HepG2 (cell line): ENCODE measurements around the gene WNT1. TPM values are rescaled to one million over a fixed set of nuclear protein-coding genes. Genes with fewer than 3 reads are reported as not detected.

Source experiments
- EED ChIP-seq: sonication (generic); formaldehyde crosslinking; IDR thresholded peaks from 2 replicates; pipeline ENCODE4 v1.5.0; 2020; ENCODE audit warnings: mild to moderate bottlenecking, missing genetic modification reagents
- HNRNPLL ChIP-seq: fragments of 200-400 bp; formaldehyde crosslinking; IDR thresholded peaks from 2 replicates; pipeline ENCODE4 v1.6.1; 2017; ENCODE audit warnings: mild to moderate bottlenecking, low read depth, low read length; ENCODE audit not compliant: poor library complexity, severe bottlenecking
- PAX8 ChIP-seq: sonication (generic); formaldehyde crosslinking; IDR thresholded peaks from 2 replicates; pipeline ENCODE4 v1.8.0; 2022; ENCODE audit warnings: mild to moderate bottlenecking, missing genetic modification reagents, borderline replicate concordance
- ZFX ChIP-seq: sonication (generic); formaldehyde crosslinking; IDR thresholded peaks from 2 replicates; pipeline ENCODE4 v1.4.0; 2020; ENCODE audit warnings: mild to moderate bottlenecking, low read depth, missing genetic modification reagents, moderate library complexity
- ZFY ChIP-seq: sonication (generic); formaldehyde crosslinking; IDR thresholded peaks from 2 replicates; pipeline ENCODE4 v1.4.0; 2020; ENCODE audit warnings: missing genetic modification reagents
- ZNF543 ChIP-seq: sonication (generic); formaldehyde crosslinking; IDR thresholded peaks from 2 replicates; pipeline ENCODE4 v1.4.0; 2020; ENCODE audit warnings: mild to moderate bottlenecking, missing genetic modification reagents
- ZNF546 ChIP-seq: sonication (generic); formaldehyde crosslinking; conservative IDR thresholded peaks from 2 replicates; pipeline ENCODE4 v1.8.1; 2023; ENCODE audit warnings: mild to moderate bottlenecking, missing genetic modification reagents
- polyA plus RNA-seq, 8 experiments: library from polyadenylated mRNA; depleted of rRNA in 3 of 8; stranded (reverse) in 7 of 8; unstranded in 1 of 8; fragments of >200 nt; fragmentation: Illumina TruSeq in 4 of 8; extraction: Trizol in 4 of 8; gene quantifications; 2 replicates each; pipeline versions ENCODE4 v1.2.1 to v1.2.3, GENCODE V29; 2011 to 2016; ENCODE audit warnings: low read depth in 4 of 8, missing spikeins in 1 of 8, mixed read lengths in 1 of 8; ENCODE audit not compliant: insufficient read depth in 1 of 8
- total RNA-seq, 5 experiments: library from RNA; depleted of rRNA; stranded (reverse); fragments of >200 nt; fragmentation: Illumina TruSeq; extraction: Trizol; gene quantifications; 2 replicates each; pipeline ENCODE4 v1.2.3, GENCODE V29; 2016; ENCODE audit warnings: low read depth in 1 of 5
- TF ChIP-seq, protein P1 (sequence below): sonication (generic); formaldehyde crosslinking; IDR thresholded peaks from 2 replicates; pipeline ENCODE4 v1.5.0; 2020; ENCODE audit warnings: mild to moderate bottlenecking, missing genetic modification reagents, borderline replicate concordance
- TF ChIP-seq, protein P2 (sequence below): sonication (generic); formaldehyde crosslinking; IDR thresholded peaks from 2 replicates; pipeline ENCODE4 v1.4.0; 2020; ENCODE audit warnings: mild to moderate bottlenecking, missing genetic modification reagents
- TF ChIP-seq, protein P3 (sequence below): sonication (generic); formaldehyde crosslinking; IDR thresholded peaks from 2 replicates; pipeline ENCODE4 v1.5.1; 2020; ENCODE audit warnings: mild to moderate bottlenecking, moderate library complexity, missing genetic modification reagents
- TF ChIP-seq, protein P4 (sequence below): sonication (generic); formaldehyde crosslinking; IDR thresholded peaks from 2 replicates; pipeline ENCODE4 v1.4.0; 2020; ENCODE audit warnings: missing genetic modification reagents
- TF ChIP-seq, protein P5 (sequence below): sonication (generic); formaldehyde crosslinking; IDR thresholded peaks from 2 replicates; pipeline ENCODE4 v1.8.1; 2023; ENCODE audit warnings: mild to moderate bottlenecking, moderate library complexity, missing genetic modification reagents
- TF ChIP-seq, protein P6 (sequence below): sonication (generic); formaldehyde crosslinking; IDR thresholded peaks from 2 replicates; pipeline ENCODE4 v1.4.0; 2020; ENCODE audit warnings: mild to moderate bottlenecking, low read depth, missing genetic modification reagents
- TF ChIP-seq, protein P7 (sequence below): IDR thresholded peaks from 2 replicates; pipeline ENCODE4 v1.6.1; 2012; ENCODE audit warnings: inconsistent platforms

Gene WNT1
- total and polyA plus RNA-seq, 2 of the 13 experiments (the other 11 are each of a cell fraction or from before 2014, with no cell fraction given): not detected

DNA sequence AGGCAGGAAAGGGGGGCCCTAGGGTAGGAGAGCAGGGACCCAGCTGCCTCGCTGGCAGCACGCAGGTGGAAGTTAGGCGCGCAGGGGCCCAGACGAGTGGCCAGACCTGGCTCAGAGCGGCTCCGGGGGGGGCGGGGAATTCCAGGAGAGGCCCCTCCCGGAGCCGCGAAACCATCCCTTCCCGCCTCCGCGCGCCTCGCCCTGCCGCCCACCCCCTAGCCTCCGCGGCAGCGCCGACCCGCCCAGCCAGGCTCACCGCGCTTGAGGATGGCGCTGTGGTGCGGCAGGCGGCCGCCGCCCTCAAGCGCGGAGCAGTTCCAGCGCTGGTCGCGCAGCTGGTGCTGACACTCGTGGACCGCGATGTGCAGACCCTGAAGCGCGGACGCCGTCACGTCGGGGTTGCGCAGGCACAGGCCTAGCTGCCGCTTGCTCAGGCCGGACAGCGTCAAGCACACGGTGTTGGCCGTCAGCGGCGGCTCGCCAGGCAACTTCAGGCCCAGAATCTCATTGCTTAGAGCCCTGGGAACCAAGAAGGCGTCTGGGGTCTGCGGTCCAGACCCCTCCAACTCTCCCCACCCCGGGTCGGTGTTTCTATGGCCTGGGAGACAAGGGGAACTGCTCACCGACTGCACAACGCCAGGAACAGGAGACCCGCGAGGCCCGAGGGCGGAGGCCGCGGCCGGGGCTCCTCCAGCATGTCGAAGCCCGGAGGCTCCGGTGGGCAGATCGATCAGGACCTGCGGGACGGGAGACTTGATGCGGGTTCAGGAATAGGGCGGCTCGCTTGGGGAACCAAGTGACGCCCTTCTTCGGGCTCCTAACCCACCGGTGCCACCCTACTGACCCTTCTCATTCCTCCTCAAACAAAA is 8.1 kb upstream of the WNT1 start (continued):
- TF ChIP-seq, protein P1, sequence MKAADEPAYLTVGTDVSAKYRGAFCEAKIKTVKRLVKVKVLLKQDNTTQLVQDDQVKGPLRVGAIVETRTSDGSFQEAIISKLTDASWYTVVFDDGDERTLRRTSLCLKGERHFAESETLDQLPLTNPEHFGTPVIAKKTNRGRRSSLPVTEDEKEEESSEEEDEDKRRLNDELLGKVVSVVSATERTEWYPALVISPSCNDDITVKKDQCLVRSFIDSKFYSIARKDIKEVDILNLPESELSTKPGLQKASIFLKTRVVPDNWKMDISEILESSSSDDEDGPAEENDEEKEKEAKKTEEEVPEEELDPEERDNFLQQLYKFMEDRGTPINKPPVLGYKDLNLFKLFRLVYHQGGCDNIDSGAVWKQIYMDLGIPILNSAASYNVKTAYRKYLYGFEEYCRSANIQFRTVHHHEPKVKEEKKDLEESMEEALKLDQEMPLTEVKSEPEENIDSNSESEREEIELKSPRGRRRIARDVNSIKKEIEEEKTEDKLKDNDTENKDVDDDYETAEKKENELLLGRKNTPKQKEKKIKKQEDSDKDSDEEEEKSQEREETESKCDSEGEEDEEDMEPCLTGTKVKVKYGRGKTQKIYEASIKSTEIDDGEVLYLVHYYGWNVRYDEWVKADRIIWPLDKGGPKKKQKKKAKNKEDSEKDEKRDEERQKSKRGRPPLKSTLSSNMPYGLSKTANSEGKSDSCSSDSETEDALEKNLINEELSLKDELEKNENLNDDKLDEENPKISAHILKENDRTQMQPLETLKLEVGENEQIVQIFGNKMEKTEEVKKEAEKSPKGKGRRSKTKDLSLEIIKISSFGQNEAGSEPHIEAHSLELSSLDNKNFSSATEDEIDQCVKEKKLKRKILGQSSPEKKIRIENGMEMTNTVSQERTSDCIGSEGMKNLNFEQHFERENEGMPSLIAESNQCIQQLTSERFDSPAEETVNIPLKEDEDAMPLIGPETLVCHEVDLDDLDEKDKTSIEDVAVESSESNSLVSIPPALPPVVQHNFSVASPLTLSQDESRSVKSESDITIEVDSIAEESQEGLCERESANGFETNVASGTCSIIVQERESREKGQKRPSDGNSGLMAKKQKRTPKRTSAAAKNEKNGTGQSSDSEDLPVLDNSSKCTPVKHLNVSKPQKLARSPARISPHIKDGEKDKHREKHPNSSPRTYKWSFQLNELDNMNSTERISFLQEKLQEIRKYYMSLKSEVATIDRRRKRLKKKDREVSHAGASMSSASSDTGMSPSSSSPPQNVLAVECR (CRISPR knock-in tag): 0 out of 2 replicates have a peak, but pooled peaks have one; percentile 22
- TF ChIP-seq ZFX (CRISPR knock-in tag) (peak; percentile 60), ZNF546 (CRISPR knock-in tag) (0 out of 2 replicates have a peak, but pooled peaks have one; percentile 36), ZNF543 (CRISPR knock-in tag) (peak; percentile 19; the same call in 1 of the 2 replicates), ZFY (CRISPR knock-in tag) (peak; percentile 61), PAX8 (CRISPR knock-in tag) (0 out of 2 replicates have a peak, but pooled peaks have one; percentile 38), HNRNPLL (peak; percentile 89), EED (peak; percentile 60; the same call in 1 of the 2 replicates)
- TF ChIP-seq, protein P2, sequence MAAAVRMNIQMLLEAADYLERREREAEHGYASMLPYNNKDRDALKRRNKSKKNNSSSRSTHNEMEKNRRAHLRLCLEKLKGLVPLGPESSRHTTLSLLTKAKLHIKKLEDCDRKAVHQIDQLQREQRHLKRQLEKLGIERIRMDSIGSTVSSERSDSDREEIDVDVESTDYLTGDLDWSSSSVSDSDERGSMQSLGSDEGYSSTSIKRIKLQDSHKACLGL: peak; percentile 55; the same call in 1 of the 2 replicates
- TF ChIP-seq, protein P3, sequence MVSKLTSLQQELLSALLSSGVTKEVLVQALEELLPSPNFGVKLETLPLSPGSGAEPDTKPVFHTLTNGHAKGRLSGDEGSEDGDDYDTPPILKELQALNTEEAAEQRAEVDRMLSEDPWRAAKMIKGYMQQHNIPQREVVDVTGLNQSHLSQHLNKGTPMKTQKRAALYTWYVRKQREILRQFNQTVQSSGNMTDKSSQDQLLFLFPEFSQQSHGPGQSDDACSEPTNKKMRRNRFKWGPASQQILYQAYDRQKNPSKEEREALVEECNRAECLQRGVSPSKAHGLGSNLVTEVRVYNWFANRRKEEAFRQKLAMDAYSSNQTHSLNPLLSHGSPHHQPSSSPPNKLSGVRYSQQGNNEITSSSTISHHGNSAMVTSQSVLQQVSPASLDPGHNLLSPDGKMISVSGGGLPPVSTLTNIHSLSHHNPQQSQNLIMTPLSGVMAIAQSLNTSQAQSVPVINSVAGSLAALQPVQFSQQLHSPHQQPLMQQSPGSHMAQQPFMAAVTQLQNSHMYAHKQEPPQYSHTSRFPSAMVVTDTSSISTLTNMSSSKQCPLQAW (CRISPR knock-in tag): no peak
- TF ChIP-seq, protein P4, sequence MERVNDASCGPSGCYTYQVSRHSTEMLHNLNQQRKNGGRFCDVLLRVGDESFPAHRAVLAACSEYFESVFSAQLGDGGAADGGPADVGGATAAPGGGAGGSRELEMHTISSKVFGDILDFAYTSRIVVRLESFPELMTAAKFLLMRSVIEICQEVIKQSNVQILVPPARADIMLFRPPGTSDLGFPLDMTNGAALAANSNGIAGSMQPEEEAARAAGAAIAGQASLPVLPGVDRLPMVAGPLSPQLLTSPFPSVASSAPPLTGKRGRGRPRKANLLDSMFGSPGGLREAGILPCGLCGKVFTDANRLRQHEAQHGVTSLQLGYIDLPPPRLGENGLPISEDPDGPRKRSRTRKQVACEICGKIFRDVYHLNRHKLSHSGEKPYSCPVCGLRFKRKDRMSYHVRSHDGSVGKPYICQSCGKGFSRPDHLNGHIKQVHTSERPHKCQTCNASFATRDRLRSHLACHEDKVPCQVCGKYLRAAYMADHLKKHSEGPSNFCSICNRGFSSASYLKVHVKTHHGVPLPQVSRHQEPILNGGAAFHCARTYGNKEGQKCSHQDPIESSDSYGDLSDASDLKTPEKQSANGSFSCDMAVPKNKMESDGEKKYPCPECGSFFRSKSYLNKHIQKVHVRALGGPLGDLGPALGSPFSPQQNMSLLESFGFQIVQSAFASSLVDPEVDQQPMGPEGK (CRISPR knock-in tag): 0 out of 2 replicates have a peak, but pooled peaks have one; percentile 29
- TF ChIP-seq, protein P5, sequence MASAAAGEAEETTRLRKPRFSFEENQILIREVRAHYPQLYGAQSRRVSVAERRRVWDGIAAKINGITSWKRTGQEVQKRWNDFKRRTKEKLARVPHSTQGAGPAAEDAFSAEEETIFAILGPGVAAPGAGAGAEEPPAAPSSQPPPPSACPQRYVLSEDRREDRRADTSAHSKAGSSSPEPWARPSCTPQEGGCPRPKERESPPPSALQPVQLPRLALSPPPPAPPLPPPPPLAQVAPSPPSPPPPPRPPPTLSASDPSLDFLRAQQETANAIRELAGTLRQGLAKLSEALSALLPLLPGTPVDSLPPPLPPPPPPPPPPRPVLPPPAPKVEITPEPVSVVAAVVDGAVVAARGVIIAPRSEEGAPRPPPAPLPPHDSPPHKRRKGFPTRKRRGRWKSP (CRISPR knock-in tag): peak; percentile 51; the same call in 1 of the 2 replicates
- TF ChIP-seq, protein P6, sequence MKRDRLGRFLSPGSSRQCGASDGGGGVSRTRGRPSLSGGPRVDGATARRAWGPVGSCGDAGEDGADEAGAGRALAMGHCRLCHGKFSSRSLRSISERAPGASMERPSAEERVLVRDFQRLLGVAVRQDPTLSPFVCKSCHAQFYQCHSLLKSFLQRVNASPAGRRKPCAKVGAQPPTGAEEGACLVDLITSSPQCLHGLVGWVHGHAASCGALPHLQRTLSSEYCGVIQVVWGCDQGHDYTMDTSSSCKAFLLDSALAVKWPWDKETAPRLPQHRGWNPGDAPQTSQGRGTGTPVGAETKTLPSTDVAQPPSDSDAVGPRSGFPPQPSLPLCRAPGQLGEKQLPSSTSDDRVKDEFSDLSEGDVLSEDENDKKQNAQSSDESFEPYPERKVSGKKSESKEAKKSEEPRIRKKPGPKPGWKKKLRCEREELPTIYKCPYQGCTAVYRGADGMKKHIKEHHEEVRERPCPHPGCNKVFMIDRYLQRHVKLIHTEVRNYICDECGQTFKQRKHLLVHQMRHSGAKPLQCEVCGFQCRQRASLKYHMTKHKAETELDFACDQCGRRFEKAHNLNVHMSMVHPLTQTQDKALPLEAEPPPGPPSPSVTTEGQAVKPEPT (CRISPR knock-in tag): 0 out of 2 replicates have a peak, but pooled peaks have one; percentile 53
- TF ChIP-seq, protein P7, sequence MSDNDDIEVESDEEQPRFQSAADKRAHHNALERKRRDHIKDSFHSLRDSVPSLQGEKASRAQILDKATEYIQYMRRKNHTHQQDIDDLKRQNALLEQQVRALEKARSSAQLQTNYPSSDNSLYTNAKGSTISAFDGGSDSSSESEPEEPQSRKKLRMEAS: peak; percentile 30; the same call in 1 of the 2 replicates
